Glomerular visceral epithelial cell (primary cell): Measurements from ENCODE around the gene DGCR2.
"Not testable (repeated sequence)": the region's sequence is repeated elsewhere in the genome, so short reads cannot be mapped to it uniquely, and the experiment has no call there.

Experiments used
- DNase-seq: peaks from one replicate; pipeline ENCODE4 v3.0.0-alpha.2; 2016; ENCODE audit errors: extremely low spot score

DGCR2 gene

DNA sequence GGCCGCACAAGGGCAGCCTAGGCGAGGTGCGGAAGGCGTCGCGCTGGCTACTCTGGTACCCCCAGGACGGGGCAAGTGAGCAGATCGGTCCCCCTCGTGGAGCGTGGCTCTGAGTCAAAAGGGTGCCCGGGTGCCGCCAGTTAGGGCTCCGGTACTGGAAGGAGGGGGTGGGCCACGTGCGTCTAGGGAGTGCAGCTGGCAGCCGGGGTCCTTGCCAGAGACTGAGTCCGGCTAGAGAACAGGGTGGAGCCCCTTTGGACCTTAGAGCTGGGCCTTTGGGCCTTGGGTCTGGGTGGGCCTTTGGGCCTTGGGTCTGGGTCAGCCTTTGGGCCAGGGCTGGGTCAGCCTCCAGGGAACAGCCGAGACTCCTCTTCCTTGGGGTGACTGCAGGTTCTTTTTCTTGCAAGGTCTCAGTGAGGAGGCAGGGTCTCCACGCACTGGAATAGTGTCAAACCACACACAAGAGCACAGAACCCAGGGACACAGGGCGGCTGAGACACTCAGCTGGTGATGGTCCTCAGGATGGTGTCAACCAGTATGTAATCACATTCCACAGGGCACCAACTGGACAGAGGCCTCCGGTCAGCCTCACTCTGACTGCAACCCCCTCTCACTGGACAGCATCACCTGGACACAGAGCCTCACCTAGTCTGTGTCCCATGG is 91.9 kb downstream of the DGCR2 start:
- not testable (repeated sequence) for DNase-seq

- not testable (repeated sequence) for DNase-seq
These were observed 92.8 kb downstream of the DGCR2 start for GRCh38 chr22:19029113-19030103.

DNA sequence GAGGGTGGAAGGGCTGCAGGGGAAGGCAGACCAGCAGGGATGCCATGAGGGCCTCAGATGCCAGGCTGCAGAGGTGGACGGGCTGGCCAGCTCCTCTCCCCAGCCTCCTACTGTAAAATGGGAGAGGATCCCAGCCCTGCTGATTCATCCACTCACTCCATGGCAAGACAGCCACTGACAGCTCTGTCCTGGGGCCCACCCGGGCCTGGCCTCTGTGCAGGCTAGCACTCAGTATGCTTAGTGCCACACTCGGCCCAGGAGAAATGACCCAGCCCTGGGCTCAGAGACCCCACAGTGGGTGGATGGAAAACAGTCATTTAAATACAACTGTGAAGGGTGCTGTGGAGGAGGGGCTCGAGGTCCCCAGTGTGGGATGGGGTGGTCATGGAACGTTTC is 94.2 kb downstream of the DGCR2 start:
- DNase-seq = not testable (repeated sequence)

DNA sequence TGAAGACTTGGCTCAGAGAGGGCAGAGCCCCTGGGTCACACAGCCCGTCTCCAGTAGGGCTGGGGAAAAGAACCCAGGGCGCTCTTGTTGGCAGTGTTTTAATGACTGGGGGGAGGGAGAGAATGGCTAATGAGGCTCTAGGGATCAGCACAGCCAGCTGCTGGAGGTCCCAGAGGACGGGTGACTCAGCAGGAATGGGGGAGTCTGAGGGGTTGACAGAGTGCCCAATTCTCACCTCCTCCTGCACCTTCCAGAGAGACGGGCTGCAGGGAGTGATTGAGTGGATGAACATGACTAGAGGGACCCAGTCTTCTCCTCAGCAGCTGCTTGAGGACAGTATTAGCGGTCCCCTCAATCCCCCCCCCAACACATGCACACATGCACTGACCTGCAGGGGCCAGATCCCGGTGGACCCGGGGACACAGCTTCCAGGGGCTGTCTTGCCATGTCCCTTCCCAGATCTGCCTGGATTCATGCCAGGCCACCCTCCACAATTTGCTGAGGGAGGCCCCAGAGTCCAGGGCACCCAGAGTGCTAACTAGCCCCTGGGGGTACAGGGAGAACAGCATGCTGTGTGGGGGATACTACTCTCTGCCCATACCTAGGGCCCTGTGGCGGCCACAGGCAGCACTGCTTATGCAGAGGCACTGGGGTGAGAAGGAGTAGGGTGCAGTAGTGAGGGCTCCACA is 94.7 kb downstream of the DGCR2 start:
- not testable (repeated sequence) for DNase-seq

DNA sequence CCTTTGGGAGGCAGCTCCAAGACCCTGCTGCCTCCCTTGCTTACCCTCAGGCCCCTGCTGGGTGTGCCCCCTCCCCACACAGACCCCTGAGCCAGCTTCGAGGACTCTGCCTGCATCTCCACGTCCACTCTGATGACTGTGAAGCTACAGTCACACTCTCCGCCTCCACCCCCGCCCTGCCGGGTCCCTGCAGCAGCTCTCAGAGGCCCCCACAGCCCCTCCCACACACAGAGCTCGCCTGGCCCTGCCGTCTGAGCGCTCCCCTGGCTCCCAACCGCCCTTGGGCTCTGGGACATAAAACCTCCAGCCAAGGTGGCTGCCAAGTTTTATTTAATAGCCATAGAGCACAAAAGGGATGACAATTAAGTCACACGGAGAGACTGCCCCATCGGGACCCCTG is 96.1 kb downstream of the DGCR2 start:
- DNase-seq = not testable (repeated sequence)

DNA sequence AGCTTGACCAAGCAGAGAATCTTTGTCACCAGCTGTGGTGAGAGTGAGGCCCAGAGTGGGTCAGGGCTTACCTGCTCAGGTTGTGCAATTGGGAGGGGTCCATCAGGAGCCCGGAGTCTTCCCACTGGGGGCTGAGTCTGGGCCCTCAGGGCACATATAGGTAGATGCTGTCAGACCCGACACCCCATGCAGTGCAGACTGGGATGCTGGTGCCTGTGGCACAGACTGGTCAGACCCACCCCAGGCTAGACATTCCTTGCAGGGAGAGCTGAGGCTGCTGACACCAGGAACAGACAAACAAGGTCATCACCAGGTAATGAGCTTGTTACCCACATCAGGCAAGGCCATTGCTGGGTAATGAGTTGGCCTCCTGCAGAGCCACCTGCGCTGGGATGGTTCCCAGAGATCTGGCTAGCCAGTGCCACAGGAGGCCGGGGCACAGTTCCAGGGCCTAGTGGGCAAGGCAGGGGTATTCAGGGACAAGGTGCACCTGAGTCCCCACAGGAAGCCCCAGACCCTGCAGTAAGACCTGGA is 97.2 kb downstream of the DGCR2 start:
- DNase-seq = not testable (repeated sequence)

DNA sequence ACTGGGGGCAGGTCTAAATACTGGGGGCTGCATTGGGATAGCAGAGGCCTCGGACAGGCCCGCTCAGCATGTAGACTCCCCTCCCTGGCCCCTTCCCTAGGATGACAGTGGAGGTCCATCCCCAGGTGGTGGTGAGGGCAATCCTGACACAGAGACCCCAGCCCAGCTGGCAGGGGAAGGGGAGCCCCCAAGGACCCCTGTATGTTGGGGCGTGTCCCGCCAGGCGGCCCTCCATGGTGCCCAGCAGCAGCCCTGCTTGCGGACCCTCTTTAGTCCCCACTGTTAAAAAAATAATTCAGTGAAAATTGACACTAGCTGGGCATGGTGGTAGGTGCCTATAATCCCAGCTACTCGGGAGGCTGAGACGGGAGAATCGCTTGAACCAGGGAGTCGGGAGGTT is 98.3 kb downstream of the DGCR2 start:
- DNase-seq = not testable (repeated sequence)

GRCh38 chr22:19022755-19023154 is 99.5 kb downstream of the DGCR2 start:
- DNase-seq = no peak

- DNase-seq = no peak
These were observed 102.6 kb downstream of the DGCR2 start for GRCh38 chr22:19019679-19020032.

DNA sequence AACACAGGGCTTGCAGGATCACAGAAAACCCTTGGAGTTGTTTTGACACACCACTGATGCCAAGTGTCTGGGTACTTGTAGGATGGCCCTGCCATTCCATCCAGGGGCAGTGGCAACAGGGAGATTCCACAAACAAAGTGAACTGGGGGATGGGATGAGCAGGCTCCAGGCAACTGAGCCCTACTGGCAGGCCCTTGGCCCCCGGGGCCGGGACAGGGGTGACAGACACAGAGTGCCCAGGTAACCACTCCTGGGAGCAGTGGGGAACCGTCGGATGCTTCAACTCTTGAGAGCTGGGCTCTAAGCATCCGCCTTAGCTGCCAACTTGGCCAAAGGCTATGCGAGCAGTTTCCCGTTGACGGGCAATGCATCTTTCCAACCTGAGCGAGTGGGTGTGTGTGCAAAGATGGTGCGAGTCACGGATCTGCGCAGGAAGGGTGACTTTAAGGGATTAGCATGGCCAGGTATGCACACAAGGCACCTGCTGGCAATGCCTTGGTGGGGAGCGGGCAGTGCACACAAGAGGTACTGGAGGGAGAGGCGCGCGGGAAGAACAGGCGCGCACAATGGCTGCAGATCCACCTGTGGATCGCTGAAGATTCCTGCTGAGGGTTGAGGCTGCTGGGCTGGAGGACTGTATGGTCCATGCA is 103.1 kb downstream of the DGCR2 start:
- no peak for DNase-seq

- DNase-seq = no peak
These were observed 104.0 kb downstream of the DGCR2 start for GRCh38 chr22:19018256-19018655.

DNA sequence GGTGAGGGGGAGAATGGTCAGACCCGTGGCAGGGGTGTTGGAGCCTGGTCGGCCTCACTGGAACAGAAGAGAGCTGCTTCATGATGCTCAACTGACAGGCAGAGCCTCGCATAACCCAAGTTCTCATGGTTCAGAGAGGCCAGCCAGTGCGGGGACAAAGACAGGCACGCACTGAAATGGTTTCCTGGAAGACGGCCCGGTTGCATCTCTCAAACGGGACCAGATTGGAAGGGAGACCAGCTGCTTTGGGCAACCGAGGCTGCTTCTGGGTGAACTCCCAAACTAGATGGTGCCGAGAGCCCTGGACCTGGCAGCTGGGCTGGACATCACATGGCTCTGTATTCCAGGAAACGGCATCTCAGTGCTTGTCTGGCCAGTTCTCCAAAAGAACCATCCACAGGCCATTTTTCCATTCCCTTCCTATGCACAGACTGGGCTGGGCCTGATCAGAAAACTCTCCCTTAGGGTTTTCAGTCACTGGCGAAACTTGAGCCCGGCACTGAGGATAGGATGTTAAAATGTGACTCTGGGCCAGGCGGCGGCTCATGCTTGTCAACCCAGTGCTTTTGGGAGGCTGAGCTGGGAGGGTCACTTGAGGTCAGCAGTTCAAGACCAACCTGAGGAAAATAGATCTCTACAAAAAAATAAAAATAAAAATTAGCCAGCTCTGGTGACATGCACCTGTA is 106.0 kb downstream of the DGCR2 start:
- DNase-seq = no peak

DNA sequence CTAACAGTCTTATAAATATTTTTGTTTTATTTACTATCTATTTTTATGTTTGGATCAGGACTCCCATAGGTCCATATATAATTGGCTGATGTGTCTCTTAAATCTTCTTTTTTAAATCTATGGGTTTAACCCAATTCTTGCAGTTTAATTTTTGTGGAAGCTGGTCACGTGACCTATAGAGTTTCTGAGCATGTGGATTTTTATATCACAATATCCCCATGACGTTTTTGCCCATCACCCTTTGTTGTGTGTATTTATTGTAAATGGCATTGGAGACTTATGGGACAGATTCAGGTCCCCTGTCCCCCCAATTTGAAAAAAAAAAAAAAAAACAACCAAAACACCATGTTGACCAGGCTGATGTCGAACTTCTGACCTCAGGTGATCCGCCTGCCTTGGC is 107.3 kb downstream of the DGCR2 start:
- no peak for DNase-seq

- not testable (repeated sequence) for DNase-seq
These were observed 108.2 kb downstream of the DGCR2 start for GRCh38 chr22:19013881-19014598.

- DNase-seq = not testable (repeated sequence)
These were observed 108.8 kb downstream of the DGCR2 start for GRCh38 chr22:19013411-19013810.

- no peak for DNase-seq
These were observed 109.8 kb downstream of the DGCR2 start for GRCh38 chr22:19012308-19012986.

DNA sequence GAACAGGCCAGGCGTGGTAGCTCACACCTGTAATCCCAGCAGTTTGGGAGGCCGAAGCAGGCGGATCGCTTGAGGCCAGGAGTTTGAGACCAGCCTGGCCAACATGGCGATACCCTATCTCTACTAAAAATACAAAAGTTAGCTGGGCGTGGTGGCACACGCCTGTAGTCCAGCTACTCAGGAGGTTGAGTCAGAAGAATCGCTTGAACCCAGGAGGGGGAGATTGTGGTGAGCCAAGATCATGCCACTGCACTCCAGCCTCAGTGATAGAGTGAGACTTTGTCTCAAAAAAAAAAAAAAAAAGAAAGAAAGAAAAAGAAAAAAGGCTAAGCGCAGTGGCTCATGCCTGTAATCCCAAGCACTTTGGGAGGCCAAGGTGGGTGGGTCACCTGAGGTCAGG is 110.6 kb downstream of the DGCR2 start:
- DNase-seq = not testable (repeated sequence)

DNA sequence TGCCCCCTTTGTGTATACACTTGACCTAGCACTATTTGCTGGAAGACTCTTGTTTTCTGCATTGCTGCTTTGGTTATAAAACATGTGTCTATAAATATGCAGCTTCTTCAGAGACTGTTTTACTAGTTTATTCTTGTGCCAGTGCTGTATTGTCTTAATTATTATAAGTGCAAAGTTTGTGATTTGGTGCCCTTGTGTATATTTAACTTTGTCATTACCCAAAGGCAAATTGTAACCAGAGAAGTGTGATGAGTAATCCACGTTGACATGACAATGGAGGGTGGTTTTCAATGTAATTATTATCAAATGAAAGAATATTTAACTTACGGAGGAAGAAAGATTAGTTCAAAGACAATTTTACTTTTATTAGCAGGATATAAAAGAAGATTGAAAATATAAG is 111.1 kb downstream of the DGCR2 start:
- DNase-seq = no peak

DNA sequence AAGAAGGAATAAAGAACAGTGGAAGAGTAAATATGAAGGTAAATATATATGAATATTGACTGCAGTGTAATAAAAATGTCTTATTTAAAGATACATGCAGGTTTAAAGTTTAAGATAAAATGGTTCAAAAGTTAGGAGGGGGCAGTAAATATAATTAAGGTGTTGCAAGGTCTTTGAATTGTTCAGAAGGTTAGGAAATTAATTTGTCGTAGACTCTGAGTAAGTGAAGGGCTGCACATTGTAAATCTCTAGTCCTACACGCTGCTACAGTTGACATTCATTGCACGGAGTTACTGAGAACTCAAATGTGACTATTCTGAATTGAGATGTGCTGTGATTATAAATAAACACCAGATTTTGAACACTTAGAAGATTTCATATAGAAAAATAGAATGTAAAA is 116.3 kb downstream of the DGCR2 start:
- no peak for DNase-seq

- no peak for DNase-seq
These were observed 117.7 kb downstream of the DGCR2 start for GRCh38 chr22:19004471-19004870.
